WTC11 (cell line): ENCODE data around the gene MAT2A. TPM values are rescaled to one million over a fixed set of nuclear protein-coding genes. Genes with fewer than 3 reads are reported as not detected.

ENCODE experiments used
- ATAC-seq: fragments of 200-7000 bp; cut with Tn5 transposase; 2 replicates; pipeline ENCODE4 v1.10.0; 2021; ENCODE audit warnings: mild to moderate bottlenecking, moderate library complexity
- CTCF ChIA-PET: fragments of 300-600 bp; sonication (Branson Sonifier 250); formaldehyde crosslinking; loops from one replicate; lab custom pipeline; 2021; ENCODE audit warnings: antibody characterized with exemption; lab: Charles Lee
- POLR2A ChIA-PET: fragments of 350-600 bp; sonication (Branson Sonifier 250); formaldehyde crosslinking; loops from one replicate; lab custom pipeline; 2021; ENCODE audit warnings: antibody characterized with exemption; lab: Charles Lee
- DNase-seq: peaks from one replicate; pipeline ENCODE4 v3.0.0; 2021; ENCODE audit warnings: low spot score
- H3K27ac Mint-ChIP-seq: 2 replicates; pipeline ENCODE4 v1.8.0; 2021; ENCODE audit warnings: mixed read lengths
- H3K27me3 Mint-ChIP-seq: 2 replicates; pipeline ENCODE4 v1.8.0; 2021; ENCODE audit warnings: low read depth, mild to moderate bottlenecking, moderate library complexity, mixed read lengths
- H3K36me3 Mint-ChIP-seq: 2 replicates; pipeline ENCODE4 v1.8.0; 2021; ENCODE audit warnings: mixed read lengths
- H3K4me1 Mint-ChIP-seq: 2 replicates; pipeline ENCODE4 v1.8.0; 2022; ENCODE audit warnings: mixed read lengths
- H3K4me3 Mint-ChIP-seq: 2 replicates; pipeline ENCODE4 v1.8.0; 2021; ENCODE audit warnings: mild to moderate bottlenecking, moderate library complexity, mixed read lengths
- H3K9me3 Mint-ChIP-seq: 2 replicates; pipeline ENCODE4 v1.8.0; 2021; ENCODE audit warnings: mixed read lengths
- ATF2 ChIP-seq: sonication (generic); formaldehyde crosslinking; IDR thresholded peaks from 2 replicates; pipeline ENCODE4 v1.8.1; 2022; ENCODE audit warnings: low read depth, missing genetic modification reagents, borderline replicate concordance
- ATF6 ChIP-seq: sonication (generic); formaldehyde crosslinking; IDR thresholded peaks from 2 replicates; pipeline ENCODE4 v1.8.1; 2023; ENCODE audit warnings: mild to moderate bottlenecking, missing genetic modification reagents
- CTCF ChIP-seq: fragments of 200-600 bp; IDR thresholded peaks from 2 replicates; pipeline ENCODE4 v1.8.0; 2022; ENCODE audit warnings: antibody characterized with exemption
- JAZF1 ChIP-seq: fragments of 250-450 bp; sonication (Bioruptor Pico); IDR thresholded peaks from 2 replicates; pipeline ENCODE4 v1.9.0; 2021; ENCODE audit warnings: moderate library complexity, mild to moderate bottlenecking, inconsistent platforms
- NR2C2 ChIP-seq: sonication (generic); formaldehyde crosslinking; IDR thresholded peaks from 2 replicates; pipeline ENCODE4 v1.8.0; 2022; ENCODE audit warnings: mild to moderate bottlenecking, missing genetic modification reagents
- NR3C1 ChIP-seq: sonication (generic); formaldehyde crosslinking; conservative IDR thresholded peaks from 2 replicates; pipeline ENCODE4 v1.8.1; 2023; ENCODE audit warnings: low read depth, mild to moderate bottlenecking, missing genetic modification reagents
- PRDM15 ChIP-seq: sonication (generic); formaldehyde crosslinking; IDR thresholded peaks from 2 replicates; pipeline ENCODE4 v1.8.0; 2022; ENCODE audit warnings: missing genetic modification reagents
- SMAD4 ChIP-seq: sonication (generic); formaldehyde crosslinking; IDR thresholded peaks from 2 replicates; pipeline ENCODE4 v1.8.0; 2022; ENCODE audit warnings: mild to moderate bottlenecking, missing genetic modification reagents
- SOX15 ChIP-seq: fragments of 250-450 bp; sonication (Bioruptor Pico); IDR thresholded peaks from 2 replicates; pipeline ENCODE4 v1.9.0; 2021; ENCODE audit warnings: mild to moderate bottlenecking
- ZNF138 ChIP-seq: sonication (generic); formaldehyde crosslinking; conservative IDR thresholded peaks from 2 replicates; pipeline ENCODE4 v1.8.1; 2022; ENCODE audit warnings: mild to moderate bottlenecking, moderate library complexity, missing genetic modification reagents
- total RNA-seq: library from RNA; stranded (reverse); gene quantifications from 3 replicates; pipeline ENCODE4 v1.2.3, GENCODE V29; 2021
- TF ChIP-seq, protein P1 (sequence below): sonication (generic); formaldehyde crosslinking; conservative IDR thresholded peaks from 2 replicates; pipeline ENCODE4 v1.8.1; 2022; ENCODE audit warnings: mild to moderate bottlenecking, missing genetic modification reagents
- TF ChIP-seq, protein P2 (sequence below): sonication (generic); formaldehyde crosslinking; IDR thresholded peaks from 2 replicates; pipeline ENCODE4 v1.8.1; 2022; ENCODE audit warnings: low read depth, mild to moderate bottlenecking, moderate library complexity, missing genetic modification reagents, borderline replicate concordance

MAT2A gene
- total RNA-seq, 1 experiment from 2014 or later: 222 TPM

GRCh38 chr2:85582492-85582891 lies 43.5 kb downstream of the MAT2A start (continued):
- TF ChIP-seq CTCF: no peak
- no peak for TF ChIP-seq SMAD4
- no peak for TF ChIP-seq NR2C2

- H3K36me3 Mint-ChIP-seq: 0 out of 2 replicates have a peak, but pooled peaks cover 3% of the 10 kb centered on the region
- TF ChIP-seq SOX15 (no peak), ATF2 (CRISPR knock-in tag) (no peak), ATF6 (CRISPR knock-in tag) (no peak), PRDM15 (no peak), JAZF1 (no peak), ZNF138 (CRISPR knock-in tag) (no peak), SMAD4 (no peak), NR3C1 (CRISPR knock-in tag) (no peak)
- TF ChIP-seq, protein P1, sequence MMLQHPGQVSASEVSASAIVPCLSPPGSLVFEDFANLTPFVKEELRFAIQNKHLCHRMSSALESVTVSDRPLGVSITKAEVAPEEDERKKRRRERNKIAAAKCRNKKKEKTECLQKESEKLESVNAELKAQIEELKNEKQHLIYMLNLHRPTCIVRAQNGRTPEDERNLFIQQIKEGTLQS (CRISPR knock-in tag): no peak
- TF ChIP-seq, protein P2, sequence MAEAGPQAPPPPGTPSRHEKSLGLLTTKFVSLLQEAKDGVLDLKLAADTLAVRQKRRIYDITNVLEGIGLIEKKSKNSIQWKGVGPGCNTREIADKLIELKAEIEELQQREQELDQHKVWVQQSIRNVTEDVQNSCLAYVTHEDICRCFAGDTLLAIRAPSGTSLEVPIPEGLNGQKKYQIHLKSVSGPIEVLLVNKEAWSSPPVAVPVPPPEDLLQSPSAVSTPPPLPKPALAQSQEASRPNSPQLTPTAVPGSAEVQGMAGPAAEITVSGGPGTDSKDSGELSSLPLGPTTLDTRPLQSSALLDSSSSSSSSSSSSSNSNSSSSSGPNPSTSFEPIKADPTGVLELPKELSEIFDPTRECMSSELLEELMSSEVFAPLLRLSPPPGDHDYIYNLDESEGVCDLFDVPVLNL: no peak
- H3K27me3 Mint-ChIP-seq: peaks cover 40% of the 10 kb centered on the region
- ATAC-seq (no peak), DNase-seq (no peak)
- H3K27ac Mint-ChIP-seq: no peak overlapping the region
- no peaks in the 10 kb centered on the region for H3K9me3 Mint-ChIP-seq
- ChIA-PET CTCF (no interaction called here), POLR2A (no interaction called here)
- peak overlapping the region; percentile 65 for H3K4me3 Mint-ChIP-seq
- peaks cover 25% of the 10 kb centered on the region for H3K4me1 Mint-ChIP-seq
These were observed 44.8 kb downstream of the MAT2A start for GRCh38 chr2:85583667-85584353.
